NCI-H2171 treated with DMSO at 0.1 percent for 48 hours (cell line): ENCODE data around the gene IL1R2.

ENCODE experiments used
- DNase-seq: peaks from one replicate; lab custom pipeline; 2025; lab: John Stamatoyannopoulos, UW

IL1R2 gene

DNA sequence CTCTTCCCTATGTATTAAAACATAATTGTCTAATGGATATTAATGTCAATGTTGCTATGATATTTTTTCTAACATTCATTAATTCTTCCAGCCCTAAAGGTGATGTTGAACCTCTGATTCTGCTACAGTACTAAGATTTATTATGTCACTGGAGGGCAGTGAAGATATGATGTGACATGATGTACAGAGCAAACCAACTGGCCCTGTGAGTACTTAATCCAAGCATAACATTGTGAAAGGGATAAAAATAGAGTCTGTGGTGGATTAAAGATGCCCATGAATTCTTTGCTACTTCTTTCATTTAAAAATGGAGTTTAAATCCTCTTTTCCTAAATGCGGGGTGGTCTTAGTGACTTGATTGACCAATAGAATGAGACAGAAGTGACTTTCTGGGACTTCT lies 51.8 kb downstream of the IL1R2 start:
- no peak for DNase-seq

DNA sequence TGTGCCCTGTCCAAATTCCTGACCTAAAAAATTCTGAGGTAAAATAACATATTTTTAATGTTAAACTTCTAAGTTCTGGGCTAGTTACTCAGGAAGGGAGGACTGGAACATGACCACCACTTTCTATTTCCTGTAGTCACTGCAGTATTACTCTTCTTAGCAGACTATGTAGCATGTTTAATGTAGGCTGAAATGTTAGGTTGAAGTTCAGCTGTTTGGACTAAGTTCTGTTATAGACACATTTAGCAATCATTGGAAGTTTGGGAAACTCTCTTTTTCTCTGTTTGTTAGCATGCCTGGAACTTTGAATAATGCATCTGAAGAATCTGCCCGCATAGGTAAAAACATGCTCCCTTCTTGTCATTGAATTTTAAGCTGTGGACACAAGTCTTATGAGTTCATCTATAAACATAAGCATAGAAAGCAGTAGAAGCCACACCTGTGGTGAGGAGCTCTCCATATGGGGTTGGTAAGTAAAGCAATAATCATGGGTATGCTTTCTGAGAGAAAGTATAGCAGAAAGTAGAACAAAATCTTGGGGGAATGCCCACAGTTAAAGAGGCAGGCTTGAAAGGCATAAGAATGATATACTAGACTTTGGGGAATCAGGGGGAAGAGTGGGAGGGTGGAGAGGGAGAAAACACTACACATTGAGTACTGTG lies 52.6 kb downstream of the IL1R2 start:
- no peak for DNase-seq

DNA sequence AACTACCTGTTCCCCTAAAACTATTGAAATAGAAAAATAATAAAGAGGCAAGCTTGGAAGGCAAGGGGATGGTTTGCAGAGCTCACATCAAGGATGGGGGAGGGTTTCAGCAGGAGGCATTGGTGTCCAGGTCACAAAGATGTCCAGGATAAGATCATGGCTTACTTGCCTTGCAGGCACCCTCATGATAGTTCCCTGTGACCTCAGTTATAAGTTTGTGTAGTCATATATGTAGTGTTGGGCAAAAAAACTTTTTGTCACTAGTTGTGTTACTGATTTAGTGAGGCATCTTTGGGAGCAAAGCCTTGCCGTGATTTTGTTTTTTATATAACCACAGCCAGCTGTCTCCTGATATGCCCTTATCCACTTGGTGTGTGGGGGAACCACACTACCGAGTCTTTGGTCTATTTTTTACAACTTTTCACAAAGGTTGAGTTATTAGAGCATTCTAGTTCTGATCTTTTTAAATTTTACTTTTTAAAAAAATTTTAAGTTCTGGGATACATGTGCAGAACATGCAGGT lies 53.3 kb downstream of the IL1R2 start:
- DNase-seq: no peak

DNA sequence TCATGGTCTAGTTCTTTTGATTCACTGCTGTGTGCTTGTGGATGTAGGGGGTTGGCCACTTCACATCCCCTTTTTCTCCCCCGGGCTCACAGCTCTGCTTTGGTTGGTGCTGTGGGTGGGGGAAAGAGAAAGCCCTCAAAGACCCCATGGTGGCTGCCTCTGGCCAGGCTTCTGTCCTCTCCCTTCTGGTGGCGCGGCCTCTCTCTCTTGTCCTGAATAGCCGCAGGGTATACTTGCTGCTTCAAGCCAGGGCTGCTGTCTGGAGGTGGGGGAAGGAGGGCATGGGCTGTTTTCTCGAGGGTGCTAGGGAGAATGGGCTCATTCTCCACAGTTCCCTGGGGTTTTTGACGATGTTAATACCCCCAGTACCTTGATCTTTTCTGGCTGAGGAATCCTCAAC lies 53.9 kb downstream of the IL1R2 start:
- no peak for DNase-seq

DNA sequence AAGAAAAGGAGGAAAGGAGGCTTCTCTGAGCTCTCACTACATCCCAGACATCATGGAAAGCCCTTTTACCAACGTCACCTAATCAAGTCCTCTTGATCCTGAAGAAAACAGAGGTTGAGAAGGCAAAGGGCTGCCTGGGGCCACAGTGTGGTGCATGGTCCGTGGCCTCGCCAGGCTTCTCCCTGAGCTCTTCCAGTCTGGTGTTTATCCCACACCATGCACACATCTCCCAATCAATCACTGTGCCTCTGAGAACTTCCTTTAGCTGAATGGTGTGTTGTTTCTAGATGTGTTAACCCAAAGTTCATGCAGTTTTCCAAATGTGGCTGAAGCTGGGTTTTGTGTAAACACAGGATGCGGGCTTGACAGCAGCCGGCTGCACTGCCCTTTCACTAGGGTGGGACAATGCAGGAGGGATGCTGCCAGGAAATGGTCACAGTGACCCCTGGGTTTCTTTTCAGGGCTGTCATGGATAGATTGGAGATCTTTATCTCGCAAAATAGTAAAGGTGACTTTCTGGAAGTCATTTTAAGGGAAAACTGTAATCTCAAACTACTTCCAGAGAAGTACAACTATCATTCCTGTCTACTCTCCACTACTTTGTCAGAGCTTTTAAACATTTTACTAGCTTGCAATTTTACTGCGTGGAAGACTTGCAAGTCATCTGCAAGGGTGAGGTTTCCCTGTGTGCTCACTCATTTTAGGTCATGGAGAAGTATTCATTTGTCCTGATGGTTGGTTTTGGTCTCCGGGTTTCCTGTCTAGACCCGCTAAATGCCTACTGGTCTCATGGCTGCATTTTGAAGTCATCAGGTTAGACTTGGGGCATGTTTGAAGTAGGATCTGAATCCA lies 54.6 kb downstream of the IL1R2 start:
- no peak for DNase-seq

DNA sequence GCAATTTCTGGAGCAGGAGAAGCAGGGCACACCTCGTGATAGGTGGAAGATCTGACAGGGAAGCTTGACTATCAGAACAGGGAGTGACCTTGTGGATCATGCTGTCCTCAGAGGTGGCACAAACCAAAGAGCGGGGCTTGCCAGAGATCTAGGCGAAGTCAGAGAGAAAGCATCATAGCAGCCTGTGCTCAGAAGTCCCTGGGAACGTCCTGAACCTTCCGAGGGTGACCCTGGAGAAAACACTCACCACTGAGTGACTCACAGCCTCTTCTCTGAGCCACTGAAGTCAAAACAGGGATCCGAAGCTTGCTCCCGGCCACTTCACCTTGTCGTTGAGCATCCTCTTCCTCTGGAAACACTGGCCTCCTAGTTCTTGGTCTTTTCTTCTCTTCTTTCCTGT lies 56.7 kb downstream of the IL1R2 start:
- no peak for DNase-seq

DNA sequence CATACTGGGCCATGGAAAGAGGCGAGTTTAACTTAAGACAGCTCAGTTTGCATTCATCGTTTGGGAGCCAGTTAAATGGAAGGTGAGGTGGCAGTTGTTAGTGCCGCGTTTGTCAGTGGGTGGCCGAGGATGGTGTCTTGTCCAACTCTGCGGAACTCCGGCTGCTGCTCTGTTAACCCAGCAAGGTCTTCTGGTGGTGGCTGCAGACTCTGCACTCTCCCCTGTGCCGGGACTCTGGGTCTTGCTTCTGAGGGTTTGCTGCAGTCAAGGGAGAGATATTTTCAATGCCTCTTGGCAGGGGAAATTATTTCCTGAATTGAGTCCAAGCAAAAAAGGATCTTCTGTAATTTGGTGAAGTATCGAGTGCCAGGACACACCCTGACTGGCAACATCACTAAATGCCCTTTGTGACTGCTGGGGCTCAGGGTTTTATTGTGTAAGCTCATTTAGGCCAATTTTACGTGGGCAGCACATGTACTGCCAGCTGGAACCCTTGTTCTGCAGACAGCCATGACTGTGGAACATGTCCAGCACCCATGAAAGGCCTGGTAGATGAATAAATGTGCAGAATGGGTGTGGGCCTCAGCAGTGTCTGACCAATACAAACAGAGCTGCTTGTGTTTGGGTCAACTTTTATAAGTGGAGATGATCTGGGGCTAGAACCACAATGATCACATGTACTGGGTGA lies 58.1 kb downstream of the IL1R2 start:
- DNase-seq: no peak

DNA sequence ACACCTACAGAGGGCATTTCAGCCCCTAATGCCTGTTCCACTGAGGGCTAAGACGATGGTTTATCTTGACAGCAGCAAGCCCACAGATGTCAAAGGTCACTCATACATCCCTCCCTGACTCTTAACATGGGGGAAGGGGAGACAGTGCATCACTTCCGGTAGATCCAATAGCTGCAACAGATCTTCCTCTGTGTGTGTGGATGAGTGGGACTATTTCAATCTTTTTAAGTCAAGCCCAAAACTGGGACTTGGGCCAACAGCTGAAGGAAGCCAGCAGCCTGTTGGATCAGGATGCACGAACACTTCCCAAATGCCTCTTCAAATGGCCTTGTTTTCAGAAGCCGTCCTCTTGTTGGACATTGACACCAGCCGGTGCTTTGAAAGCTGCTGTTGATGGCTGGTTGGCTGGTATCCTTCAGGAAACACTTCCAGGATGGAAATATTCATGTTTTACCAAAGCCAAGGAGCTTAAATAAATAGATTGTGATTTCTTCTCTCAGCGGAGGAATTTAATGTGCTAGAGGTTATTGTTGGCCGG lies 59.2 kb downstream of the IL1R2 start:
- DNase-seq: no peak

DNA sequence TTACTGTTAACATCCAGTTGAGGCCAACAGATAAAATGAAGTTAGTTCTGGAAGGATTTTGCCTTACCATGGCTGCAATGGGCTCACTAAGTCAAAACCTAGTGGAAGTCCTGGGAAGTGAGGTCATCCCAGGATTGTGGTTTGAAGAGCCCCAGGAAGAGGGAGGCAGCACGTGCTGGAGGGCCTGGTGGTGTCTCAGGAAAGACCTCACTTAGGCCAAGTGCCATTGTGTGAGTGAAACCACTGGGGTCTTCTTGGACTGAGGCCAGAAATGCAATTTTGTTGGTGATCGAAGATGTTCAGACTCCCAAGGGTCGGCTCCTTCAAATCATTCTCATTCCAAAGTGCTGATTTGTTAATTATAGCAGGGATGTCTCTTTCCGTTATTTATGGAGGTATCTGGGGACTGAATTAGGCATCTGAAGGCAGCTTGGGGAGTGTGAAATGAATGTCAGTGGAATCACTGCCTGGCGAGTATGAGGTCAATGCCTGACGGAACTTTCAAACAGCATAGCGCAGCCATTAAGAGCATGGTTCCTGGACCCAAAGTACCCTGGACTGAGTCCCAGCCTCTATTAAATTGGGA lies 60.0 kb downstream of the IL1R2 start:
- DNase-seq: no peak

DNA sequence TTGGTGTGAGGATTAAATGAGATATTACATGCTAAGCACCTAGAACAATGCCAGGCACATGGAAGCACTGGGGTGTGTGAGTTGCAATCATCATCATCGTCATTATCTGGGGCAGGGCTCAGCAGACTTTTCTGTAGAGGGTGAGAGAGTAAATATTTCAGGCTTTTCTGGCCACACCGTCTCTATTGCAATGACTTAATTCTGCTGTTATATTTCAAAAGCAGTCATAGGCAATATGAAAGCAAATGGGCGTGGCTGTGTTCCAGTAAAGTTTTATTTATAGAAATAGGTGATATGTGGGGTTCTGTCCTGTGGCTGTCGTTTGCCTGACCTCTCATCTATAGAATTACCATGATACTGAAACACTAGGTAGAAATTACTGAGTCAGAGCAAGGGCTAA lies 60.6 kb downstream of the IL1R2 start:
- DNase-seq: no peak

DNA sequence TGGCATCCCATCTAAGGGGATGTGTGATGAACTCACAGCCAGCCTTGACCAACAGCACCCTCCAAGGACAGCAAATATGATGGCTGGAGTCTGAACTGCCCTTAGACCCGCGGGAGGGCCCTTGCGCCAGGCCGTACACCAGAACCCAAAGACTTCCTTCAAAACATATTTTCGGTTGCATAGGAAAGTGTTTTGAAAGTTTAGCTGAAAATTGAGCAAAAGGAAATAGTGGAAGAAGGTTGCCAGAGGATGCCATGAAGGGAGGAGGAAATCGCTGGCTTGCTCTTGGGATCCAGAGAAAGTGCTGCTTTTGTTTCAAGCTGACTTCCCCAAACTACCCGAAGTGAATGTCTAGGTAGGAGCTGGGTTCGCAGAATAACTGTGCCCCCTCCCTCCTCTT lies 61.3 kb downstream of the IL1R2 start:
- DNase-seq: no peak

DNA sequence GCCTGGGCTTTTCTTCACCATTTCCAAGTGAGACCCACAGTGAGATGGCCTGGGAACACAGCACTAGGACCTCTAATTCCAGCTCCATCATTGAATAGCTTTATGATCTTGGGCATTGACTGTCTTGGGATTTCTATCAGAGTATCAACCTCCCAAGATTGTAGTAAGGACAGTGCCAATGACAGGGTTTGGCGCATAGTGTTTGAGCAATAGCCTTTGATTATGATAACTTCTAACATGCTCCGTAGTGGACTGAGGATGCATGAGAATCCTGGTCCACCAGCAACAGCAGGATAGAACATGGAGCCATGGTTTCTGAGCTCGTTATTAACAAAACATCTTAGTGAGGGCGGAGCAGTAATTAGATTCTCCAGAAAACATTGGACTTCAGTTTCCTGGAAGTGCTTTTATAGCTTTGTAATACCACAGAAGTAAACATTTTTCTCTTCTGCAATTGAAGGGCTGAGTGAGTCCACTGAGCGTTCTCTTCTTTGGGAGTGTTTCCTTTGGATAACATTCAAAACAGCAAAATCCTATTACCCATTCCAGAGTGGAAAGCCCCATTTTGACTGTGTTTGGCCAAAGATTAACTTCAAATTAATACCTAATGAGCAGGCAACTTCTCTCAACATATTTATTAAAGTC lies 63.7 kb downstream of the IL1R2 start:
- DNase-seq: no peak

DNA sequence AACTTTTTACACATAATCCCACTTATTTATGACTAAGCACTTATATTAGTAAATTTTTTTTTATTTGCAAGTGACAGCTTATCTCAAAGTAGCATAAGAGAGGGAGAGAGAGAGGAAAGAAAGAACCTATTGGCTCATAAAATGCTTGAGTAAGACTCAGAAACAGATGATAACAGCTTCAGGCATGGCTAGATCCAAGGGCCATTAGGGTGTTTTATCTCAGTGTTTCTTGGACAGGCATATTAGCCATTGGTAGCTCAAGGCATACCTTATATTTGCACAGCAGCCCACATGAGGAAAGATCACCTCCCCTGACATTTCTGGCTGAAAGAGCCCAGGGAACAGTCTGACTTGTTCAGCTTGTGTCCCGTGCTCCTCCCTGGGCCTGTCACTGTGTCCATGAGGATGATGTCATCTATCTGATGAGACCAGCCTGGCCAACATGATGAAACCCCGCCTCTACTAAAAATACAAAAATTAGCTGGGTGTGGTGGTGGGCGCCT lies 64.4 kb downstream of the IL1R2 start:
- DNase-seq: no peak

DNA sequence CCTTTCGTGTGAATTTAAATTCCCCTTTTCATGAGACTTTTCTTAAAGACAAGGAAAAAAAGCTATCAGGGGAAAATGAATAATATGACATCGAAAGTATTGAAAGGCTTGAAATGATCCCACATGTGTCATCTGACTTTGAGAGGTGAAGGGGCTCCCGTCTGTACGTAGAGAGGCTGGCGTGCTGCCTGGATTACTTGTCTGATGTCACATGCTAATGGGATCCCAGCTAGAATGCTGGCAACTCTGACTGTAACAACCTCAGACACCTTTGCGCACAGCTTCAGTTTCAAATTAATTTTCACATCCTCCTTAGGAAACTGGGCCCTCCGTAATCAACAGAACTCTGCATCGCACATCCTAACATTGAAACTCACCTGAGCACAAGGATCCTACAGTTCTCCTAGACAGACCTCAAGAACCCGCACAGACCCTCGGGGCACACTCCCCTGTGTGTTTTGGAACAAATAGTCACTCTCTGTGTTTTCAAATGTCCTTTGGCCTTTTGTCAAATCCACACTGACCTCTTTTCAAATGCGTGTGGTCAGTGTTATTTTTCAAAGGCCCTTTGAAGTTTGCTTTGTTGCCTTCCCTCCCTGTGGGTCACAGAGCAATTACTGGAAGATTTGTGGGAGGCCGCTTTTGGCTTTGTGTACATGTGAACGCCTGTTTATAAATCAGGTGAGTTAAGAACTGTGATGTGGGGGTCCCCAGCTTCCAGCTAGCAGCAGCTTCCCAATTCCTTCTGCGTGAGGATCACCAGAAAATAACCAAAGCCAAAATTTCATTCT lies 65.9 kb downstream of the IL1R2 start:
- DNase-seq: no peak

DNA sequence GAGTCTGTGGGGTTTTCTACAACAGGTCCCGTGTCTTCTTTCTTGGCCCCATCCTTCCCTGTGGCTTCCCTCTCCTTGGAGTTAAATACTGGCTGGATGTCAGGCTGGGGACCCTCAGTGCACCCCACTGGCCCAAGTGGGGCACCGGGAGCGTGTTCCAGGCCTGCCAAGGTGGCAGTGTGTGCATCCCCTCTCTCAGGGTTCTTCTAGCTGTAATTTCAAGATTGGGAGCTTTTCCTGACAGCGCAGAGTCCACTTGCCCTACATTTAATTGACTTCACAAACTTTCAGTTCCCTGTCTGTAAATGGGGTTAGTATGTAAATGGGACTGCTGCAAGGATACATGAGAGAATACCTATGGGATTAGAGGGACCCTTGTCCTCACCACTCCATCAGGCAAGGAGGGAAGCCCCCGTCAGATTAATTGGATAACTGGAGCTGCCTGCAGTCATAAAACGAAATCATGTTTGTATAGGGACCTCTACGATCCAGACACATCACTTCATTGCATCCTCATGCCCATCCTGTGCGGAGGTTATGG lies 66.6 kb downstream of the IL1R2 start:
- no peak for DNase-seq

DNA sequence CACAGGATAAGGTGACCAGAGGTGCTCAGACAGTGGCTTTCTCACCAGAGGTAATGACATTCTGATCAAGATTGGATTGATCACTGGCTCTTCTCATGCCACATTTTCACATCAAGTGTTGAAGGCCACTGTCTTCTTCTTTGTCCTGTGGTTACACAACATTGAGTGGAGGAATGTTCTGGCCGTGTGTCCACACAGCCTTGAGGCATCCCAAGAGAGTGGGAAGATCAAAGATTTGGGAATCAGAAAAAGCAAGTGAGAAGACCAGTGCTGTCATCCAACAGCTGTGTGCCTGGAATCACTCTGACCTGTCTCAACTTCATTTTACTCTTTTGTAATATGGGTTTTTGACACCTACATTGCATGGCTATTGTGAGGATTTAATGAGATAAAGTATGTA lies 67.4 kb downstream of the IL1R2 start:
- no peak for DNase-seq

DNA sequence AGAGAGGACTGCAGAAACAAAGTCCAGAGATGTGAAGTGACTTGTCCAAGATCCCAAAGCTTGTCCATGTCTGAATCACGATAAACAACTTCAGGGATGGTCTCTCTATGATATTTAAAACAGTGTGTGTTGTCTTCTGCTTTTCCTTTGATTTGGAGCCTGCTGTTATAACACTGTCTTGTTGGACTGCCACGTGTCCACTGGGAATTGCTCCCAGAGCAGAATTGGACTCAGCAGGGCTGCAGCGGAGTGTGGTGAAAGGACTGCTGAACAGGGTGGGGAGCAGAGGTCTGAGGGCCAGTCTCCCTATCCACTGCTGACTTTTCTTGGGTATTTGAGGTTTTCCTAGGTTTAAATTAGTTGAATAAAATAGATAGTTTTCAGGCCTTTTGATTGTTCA lies 68.3 kb downstream of the IL1R2 start:
- DNase-seq: no peak

DNA sequence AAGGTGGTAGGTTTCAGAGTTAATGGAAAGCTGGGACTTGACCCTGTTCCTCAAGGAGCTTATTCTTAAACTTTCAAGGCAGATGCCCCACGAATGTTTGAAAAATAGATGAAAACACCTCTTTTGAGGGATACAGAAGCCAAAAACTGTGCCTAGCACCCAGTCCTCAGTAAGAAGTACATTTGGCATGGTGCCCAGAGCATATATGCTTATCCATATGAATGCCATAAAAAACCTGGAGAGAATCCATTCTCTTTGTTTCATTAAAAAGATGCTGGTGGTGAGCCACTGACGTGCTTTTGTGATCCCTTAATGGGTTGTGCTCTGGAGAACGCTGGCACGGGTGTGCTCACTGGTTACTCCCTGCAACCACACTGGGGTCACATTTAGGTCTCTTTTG lies 69.0 kb downstream of the IL1R2 start:
- no peak for DNase-seq

DNA sequence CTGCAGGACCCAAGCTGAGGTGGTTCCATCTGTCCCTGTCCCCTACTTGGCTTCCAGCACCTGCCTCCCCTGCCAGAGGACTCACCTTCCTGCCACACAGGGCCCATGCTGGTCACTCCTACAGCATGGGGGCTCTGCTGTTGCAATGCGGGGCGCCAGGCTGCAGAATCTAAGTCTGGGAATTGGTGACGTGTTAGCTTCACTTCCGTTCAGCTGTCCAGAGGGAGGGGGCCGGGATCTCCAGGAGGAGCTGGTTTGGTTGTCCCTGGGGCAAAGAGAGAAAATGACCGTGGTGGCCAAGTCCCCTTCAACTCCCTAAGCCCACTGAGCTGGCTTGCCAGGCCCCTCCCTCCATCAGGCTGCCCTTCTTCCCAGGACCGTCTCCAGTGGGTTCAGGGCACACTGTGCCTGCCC lies 69.5 kb downstream of the IL1R2 start:
- DNase-seq: no peak
